ENCODE results near the gene VEPH1. TPM values are rescaled to one million over a fixed set of nuclear protein-coding genes. Genes with fewer than 3 reads are reported as not detected.
A peak's percentile ranks its signal among the peaks of the same experiment; 100 is the strongest.

The VEPH1 gene
- 139 TPM for total RNA-seq
- long read RNA-seq, full-length matches to known transcripts, result 37 of 116 reads
- long read RNA-seq, partial matches to known transcripts, result 15 of 116 reads
- long read RNA-seq, other reads (novel, unspliced or antisense), result 64 of 116 reads

GRCh38 chr3:157502916-157503595, at the start of gene VEPH1:
VEPH1 (minus strand) TSS chr3:157503416; CDS start chr3:157495349, 8,067 bp downstream.
- DNase-seq, result peak; percentile 71
- no peaks in the 10 kb centered on the region for H3K4me1 ChIP-seq
- TF ChIP-seq CTCF (IDR thresholded peaks at IDR 0.05), result no peak
- intact Hi-C loops (cut with DNase I), result no loop called here
- peak within 1 kb of the TSS; percentile 65 for H3K27ac ChIP-seq
- no peaks in the 10 kb centered on the region for H3K9me3 ChIP-seq
- H3K4me3 ChIP-seq, result peak within 1 kb of the TSS; percentile 48
- peaks cover 8% of the 10 kb centered on the region for H3K27me3 ChIP-seq
- ATAC-seq, result peak; percentile 78
- no peaks in the 10 kb centered on the region for H3K36me3 ChIP-seq

GRCh38 chr3:157551961-157552360, 48.7 kb upstream of the VEPH1 start:
- no peak overlapping the region for H3K27ac ChIP-seq
- no peak for ATAC-seq
- H3K36me3 ChIP-seq, result no peaks in the 10 kb centered on the region
- no peaks in the 10 kb centered on the region for H3K9me3 ChIP-seq
- no peak for TF ChIP-seq CTCF (IDR thresholded peaks at IDR 0.05)
- H3K4me3 ChIP-seq, result no peak overlapping the region
- intact Hi-C loops (cut with DNase I), result no loop called here
- no peak for DNase-seq
- no peaks in the 10 kb centered on the region for H3K4me1 ChIP-seq
- H3K27me3 ChIP-seq, result no peaks in the 10 kb centered on the region

GRCh38 chr3:157549498-157549897, 46.3 kb upstream of the VEPH1 start:
- Histone ChIP-seq H3K27me3 (no peaks in the 10 kb centered on the region), H3K9me3 (no peaks in the 10 kb centered on the region), H3K4me1 (peaks cover under 1% of the 10 kb centered on the region), H3K36me3 (no peaks in the 10 kb centered on the region), H3K4me3 (no peak overlapping the region), H3K27ac (no peak overlapping the region)
- ATAC-seq, result peak; percentile 52
- no peak for TF ChIP-seq CTCF (IDR thresholded peaks at IDR 0.05)
- intact Hi-C loops (cut with DNase I), result no loop called here
- no peak for DNase-seq

- H3K9me3 ChIP-seq, result no peaks in the 10 kb centered on the region
- peak overlapping the region; percentile 48 for H3K4me3 ChIP-seq
- DNase-seq, result no peak
- intact Hi-C loops (cut with DNase I), result no loop called here
- no peak for ATAC-seq
- no peaks in the 10 kb centered on the region for H3K27me3 ChIP-seq
- H3K27ac ChIP-seq, result peak overlapping the region; percentile 72
- no peaks in the 10 kb centered on the region for H3K36me3 ChIP-seq
- TF ChIP-seq CTCF (IDR thresholded peaks at IDR 0.05), result no peak
- H3K4me1 ChIP-seq, result peaks cover 5% of the 10 kb centered on the region
Measured at GRCh38 chr3:157544501-157545130, 41.4 kb upstream of the VEPH1 start.

GRCh38 chr3:157543501-157544035, 40.4 kb upstream of the VEPH1 start:
- peaks cover 5% of the 10 kb centered on the region for H3K4me1 ChIP-seq

More at GRCh38 chr3:157543501-157544035, 40.4 kb upstream of the VEPH1 start:
- Histone ChIP-seq H3K4me3 (peak overlapping the region; percentile 48), H3K9me3 (no peaks in the 10 kb centered on the region), H3K36me3 (no peaks in the 10 kb centered on the region), H3K27me3 (no peaks in the 10 kb centered on the region), H3K27ac (peak overlapping the region; percentile 72)
- DNase-seq (no peak), ATAC-seq (peak; percentile 8)
- no peak for TF ChIP-seq CTCF (IDR thresholded peaks at IDR 0.05)
- intact Hi-C loops (cut with DNase I), result no loop called here
